OCI-LY7 (cell line): Measurements from ENCODE around the gene PIP4K2A.

ENCODE experiments used
- EZH2phosphoT487 ChIP-seq: fragments of 200-600 bp; sonication (generic); IDR thresholded peaks from 2 replicates; pipeline ENCODE4 v1.6.1; 2018; ENCODE audit warnings: low read depth, borderline replicate concordance, mild to moderate bottlenecking, mixed run types, antibody characterized with exemption, low read length, moderate library complexity, mixed read lengths
- TF ChIP-seq, protein P1 (sequence below): fragments of 200-600 bp; sonication (generic); conservative IDR thresholded peaks from 2 replicates; pipeline ENCODE4 v1.5.1; 2014; ENCODE audit warnings: mild to moderate bottlenecking, antibody characterized with exemption, low read length, moderate library complexity, mixed read lengths

- no peak for TF ChIP-seq EZH2phosphoT487
- TF ChIP-seq, protein P1, sequence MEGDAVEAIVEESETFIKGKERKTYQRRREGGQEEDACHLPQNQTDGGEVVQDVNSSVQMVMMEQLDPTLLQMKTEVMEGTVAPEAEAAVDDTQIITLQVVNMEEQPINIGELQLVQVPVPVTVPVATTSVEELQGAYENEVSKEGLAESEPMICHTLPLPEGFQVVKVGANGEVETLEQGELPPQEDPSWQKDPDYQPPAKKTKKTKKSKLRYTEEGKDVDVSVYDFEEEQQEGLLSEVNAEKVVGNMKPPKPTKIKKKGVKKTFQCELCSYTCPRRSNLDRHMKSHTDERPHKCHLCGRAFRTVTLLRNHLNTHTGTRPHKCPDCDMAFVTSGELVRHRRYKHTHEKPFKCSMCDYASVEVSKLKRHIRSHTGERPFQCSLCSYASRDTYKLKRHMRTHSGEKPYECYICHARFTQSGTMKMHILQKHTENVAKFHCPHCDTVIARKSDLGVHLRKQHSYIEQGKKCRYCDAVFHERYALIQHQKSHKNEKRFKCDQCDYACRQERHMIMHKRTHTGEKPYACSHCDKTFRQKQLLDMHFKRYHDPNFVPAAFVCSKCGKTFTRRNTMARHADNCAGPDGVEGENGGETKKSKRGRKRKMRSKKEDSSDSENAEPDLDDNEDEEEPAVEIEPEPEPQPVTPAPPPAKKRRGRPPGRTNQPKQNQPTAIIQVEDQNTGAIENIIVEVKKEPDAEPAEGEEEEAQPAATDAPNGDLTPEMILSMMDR = no peak
Measured at GRCh38 chr10:22697101-22697500, 17.3 kb downstream of the PIP4K2A start.
